OCI-LY7 (cell line): ENCODE results near the gene SLC4A1. TPM values are rescaled to one million over a fixed set of nuclear protein-coding genes. Genes with fewer than 3 reads are reported as not detected.
A peak's percentile ranks its signal among the peaks of the same experiment; 100 is the strongest.

Experiments
- BruUV-seq: library from RNA; stranded (reverse); fragments of 400-500 nt; replicated peaks from 2 replicates; lab custom pipeline; 2021; lab: Mats Ljungman, UMichigan
- CTCF ChIA-PET: fragments of 300-600 bp; sonication (Branson Sonifier 250); formaldehyde crosslinking; loops from one replicate; lab custom pipeline; 2022; ENCODE audit warnings: antibody characterized with exemption; ENCODE audit not compliant: unreplicated experiment; lab: Charles Lee
- POLR2A ChIA-PET: fragments of 300-600 bp; sonication (Branson Sonifier 250); formaldehyde crosslinking; loops from one replicate; lab custom pipeline; 2022; ENCODE audit warnings: antibody characterized with exemption; lab: Charles Lee
- DNase-seq: peaks from one replicate; pipeline ENCODE4 v3.0.0-alpha.2; 2015; ENCODE audit warnings: low spot score
- H2AFZ ChIP-seq: fragments of 200-600 bp; sonication (generic), shearing (Covaris generic); 2 replicates; pipeline ENCODE4 v1.6.1; 2014; ENCODE audit warnings: mild to moderate bottlenecking, antibody characterized with exemption, low read length, moderate library complexity
- H3K27ac ChIP-seq: fragments of 200-600 bp; sonication (generic); 2 replicates; pipeline ENCODE4 v1.5.1; 2014; ENCODE audit warnings: mixed run types, low read depth, mild to moderate bottlenecking, moderate library complexity, low read length, inconsistent platforms; ENCODE audit not compliant: poor library complexity, severe bottlenecking
- H3K36me3 ChIP-seq: fragments of 200-600 bp; sonication (generic); 2 replicates; pipeline ENCODE4 v1.6.1; 2014; ENCODE audit warnings: mild to moderate bottlenecking, antibody characterized with exemption, low read length, moderate library complexity, mixed read lengths; ENCODE audit not compliant: insufficient read depth
- H3K4me1 ChIP-seq: fragments of 200-600 bp; sonication (generic); 2 replicates; pipeline ENCODE4 v1.5.1; 2014; ENCODE audit warnings: mild to moderate bottlenecking, low read length; ENCODE audit not compliant: insufficient read depth, poor library complexity, severe bottlenecking
- H3K4me2 ChIP-seq: fragments of 200-600 bp; sonication (generic); 2 replicates; pipeline ENCODE4 v1.6.1; 2014; ENCODE audit warnings: mild to moderate bottlenecking, low read length
- H3K4me3 ChIP-seq: fragments of 200-600 bp; sonication (generic); 2 replicates; pipeline ENCODE4 v1.5.1; 2014; ENCODE audit warnings: mild to moderate bottlenecking, low read depth, low read length; ENCODE audit not compliant: poor library complexity, severe bottlenecking
- H3K79me2 ChIP-seq: fragments of 200-600 bp; sonication (generic); 2 replicates; pipeline ENCODE4 v1.6.1; 2016; ENCODE audit warnings: low read depth, mild to moderate bottlenecking, low read length, moderate library complexity, mixed read lengths; ENCODE audit not compliant: insufficient read depth
- H3K9me2 ChIP-seq: fragments of 200-600 bp; sonication (generic); 2 replicates; pipeline ENCODE4 v1.6.1; 2016; ENCODE audit warnings: mild to moderate bottlenecking, low read length, mixed read lengths; ENCODE audit not compliant: insufficient read depth
- H3K9me3 ChIP-seq: fragments of 200-600 bp; sonication (generic); 2 replicates; pipeline ENCODE4 v1.6.1; 2014; ENCODE audit warnings: mild to moderate bottlenecking, mixed run types, low read length, mixed read lengths
- H4K20me1 ChIP-seq: fragments of 200-600 bp; sonication (generic); 2 replicates; pipeline ENCODE4 v1.6.1; 2014; ENCODE audit warnings: mild to moderate bottlenecking, antibody characterized with exemption, low read length, moderate library complexity, mixed read lengths; ENCODE audit not compliant: insufficient read depth
- CTCF ChIP-seq: fragments of 200-600 bp; sonication (generic); conservative IDR thresholded peaks from 2 replicates; pipeline ENCODE4 v1.5.1; 2014; ENCODE audit warnings: mild to moderate bottlenecking, antibody characterized with exemption, low read length, moderate library complexity, mixed read lengths
- EZH2phosphoT487 ChIP-seq: fragments of 200-600 bp; sonication (generic); IDR thresholded peaks from 2 replicates; pipeline ENCODE4 v1.6.1; 2018; ENCODE audit warnings: low read depth, borderline replicate concordance, mild to moderate bottlenecking, mixed run types, antibody characterized with exemption, low read length, moderate library complexity, mixed read lengths
- intact Hi-C: fragments of 100-400 bp; cut with micrococcal nuclease; formaldehyde crosslinking; loops from one replicate; pipeline ENCODE4 v1.10.0; 2022; ENCODE audit not compliant: unreplicated experiment
- total RNA-seq, 2 experiments: library from RNA; depleted of rRNA in 1 of 2; stranded (reverse); fragments of >200 nt in 1 of 2; shearing (Covaris generic) in 1 of 2; gene quantifications; 2 replicates each; pipeline ENCODE4 v1.2.3, GENCODE V29; 2014 to 2022

SLC4A1 gene
- total RNA-seq, 2 experiments from 2014 or later = not detected

DNA sequence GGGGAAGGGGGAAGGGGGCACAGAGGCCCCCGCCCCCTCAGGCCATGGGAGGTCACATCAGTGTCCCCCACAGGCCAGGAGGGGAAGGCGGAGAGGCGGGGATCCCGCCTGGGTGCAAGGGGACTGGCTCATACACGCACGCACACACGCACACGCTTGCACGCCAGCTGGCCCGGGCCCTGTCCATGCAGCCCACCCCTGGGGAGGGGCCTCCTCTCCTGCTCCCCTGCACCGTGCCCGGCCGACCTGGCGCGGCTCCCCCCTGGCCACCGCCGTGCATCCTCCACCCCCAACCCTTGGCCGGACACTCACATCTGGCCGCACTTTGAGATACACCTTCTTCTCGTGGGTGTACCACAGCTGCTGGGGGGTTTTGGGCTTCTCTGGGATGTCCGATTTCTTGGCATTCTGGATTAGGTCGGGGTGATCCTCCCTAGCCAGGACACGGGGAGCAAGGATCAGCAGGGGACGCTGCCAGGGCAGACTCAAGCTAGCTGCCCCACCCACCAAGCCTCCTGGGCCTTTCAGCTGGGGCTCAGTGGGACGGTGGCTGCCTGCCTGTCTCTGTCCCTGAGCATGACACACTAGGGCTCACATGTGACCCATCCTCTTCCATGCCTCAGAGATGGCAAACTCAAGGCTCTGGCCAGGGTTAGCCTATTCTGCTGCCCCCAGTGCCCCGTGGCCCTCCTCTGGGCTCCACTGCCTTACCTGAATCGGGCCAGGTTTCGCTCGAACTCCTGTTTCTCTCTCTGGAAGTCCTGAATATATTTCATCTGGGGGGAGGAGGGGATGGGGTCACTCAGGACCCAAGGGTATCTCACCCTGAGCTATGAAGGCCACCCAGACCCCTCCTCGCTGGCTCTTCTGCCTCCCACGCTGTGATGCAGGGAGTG is 55.2 kb downstream of the SLC4A1 start:
- H3K4me3 ChIP-seq = no peak overlapping the region
- peaks cover 90% of the 10 kb centered on the region for H3K36me3 ChIP-seq
- intact Hi-C loops = loop anchor here (10.0 kb wide), 1 partner anchor 292 kb away; the partner anchor contains the start of gene GPATCH8
- no TSS peak for BruUV-seq
- H3K9me2 ChIP-seq = no peaks in the 10 kb centered on the region
- no peaks in the 10 kb centered on the region for H4K20me1 ChIP-seq
- no peak overlapping the region for H3K4me2 ChIP-seq
- TF ChIP-seq EZH2phosphoT487 (no peak), CTCF (no peak)
- H3K4me1 ChIP-seq = peaks cover 50% of the 10 kb centered on the region
- CTCF ChIA-PET = interaction anchor here (0.5 kb wide), 1 partner anchor 104 kb away, joined by 3 read pairs; no protein-coding TSS in a partner anchor
- DNase-seq = no peak
- H2AFZ ChIP-seq = no peak overlapping the region
- POLR2A ChIA-PET = interaction anchor here (0.8 kb wide), 1 partner anchor 117 kb away, joined by 3 read pairs; no protein-coding TSS in a partner anchor
- H3K79me2 ChIP-seq = peaks cover 45% of the 10 kb centered on the region
- H3K9me3 ChIP-seq = no peaks in the 10 kb centered on the region
- no peak overlapping the region for H3K27ac ChIP-seq

DNA sequence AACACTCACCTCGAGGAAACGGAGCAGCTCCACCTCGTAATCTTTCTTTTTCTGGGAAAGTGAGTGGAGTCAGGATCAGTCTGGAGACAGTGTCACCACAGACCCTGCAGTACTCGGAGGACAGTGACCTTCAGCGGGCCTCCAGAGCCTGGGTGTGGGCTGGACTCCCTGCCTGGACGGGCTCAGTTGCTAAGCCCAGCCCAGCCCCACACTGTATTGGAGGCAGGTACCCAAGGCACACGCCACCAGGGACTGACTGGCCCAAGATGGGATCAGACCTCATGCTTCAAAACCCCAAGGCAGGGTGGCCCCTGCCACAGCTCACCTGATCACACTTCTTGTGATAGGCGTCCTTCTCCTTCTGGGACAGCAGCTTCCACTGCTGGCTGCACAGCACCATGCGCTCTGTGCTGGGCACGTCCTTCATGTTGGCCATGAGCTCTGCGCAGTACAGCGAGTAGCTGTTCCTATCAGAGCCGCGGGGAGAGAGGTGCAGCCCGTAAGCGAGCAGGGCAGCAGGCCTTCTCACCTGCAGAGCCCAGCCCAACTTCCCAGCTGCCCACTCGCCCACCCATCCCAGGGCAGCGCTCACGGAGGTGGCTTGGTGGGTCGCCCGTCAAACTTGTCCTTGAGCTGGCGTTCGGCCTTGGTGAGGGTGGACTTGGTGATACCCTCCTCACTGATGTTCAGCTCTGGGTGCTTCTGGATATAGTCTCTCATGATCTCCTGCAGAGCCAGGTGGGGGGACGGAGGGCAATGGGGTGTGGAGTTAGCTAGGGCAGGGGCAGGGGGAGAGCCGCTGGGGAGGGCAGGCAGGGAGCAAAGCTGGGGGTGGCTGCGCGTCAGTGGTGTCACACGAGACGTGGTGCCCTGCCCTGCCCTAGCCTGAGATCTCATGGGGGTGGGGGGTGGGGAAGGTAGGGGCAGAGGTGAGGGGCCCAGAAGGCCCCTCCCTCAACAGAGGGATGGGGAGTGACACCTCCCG is 56.4 kb downstream of the SLC4A1 start:
- DNase-seq = no peak
- ChIA-PET POLR2A (interaction anchor here (0.6 to 2.0 kb wide), 4 partner anchors 10 to 136 kb away, joined by 3 to 6 read pairs (median 4); no protein-coding TSS in a partner anchor), CTCF (interaction anchor here (0.6 to 1.5 kb wide), 2 partner anchors 8 to 12 kb away, joined by 3 to 8 read pairs; partner anchors contain the start of genes ATXN7L3 and UBTF)
- Histone ChIP-seq H3K9me2 (no peaks in the 10 kb centered on the region), H3K9me3 (no peaks in the 10 kb centered on the region), H3K4me3 (peak overlapping the region; percentile 46), H3K4me2 (peak overlapping the region; percentile 57), H4K20me1 (no peaks in the 10 kb centered on the region), H3K27ac (peak overlapping the region; percentile 76), H3K79me2 (peaks cover 33% of the 10 kb centered on the region), H3K36me3 (peaks cover 90% of the 10 kb centered on the region), H2AFZ (no peak overlapping the region), H3K4me1 (peaks cover 47% of the 10 kb centered on the region)
- TF ChIP-seq CTCF (no peak), EZH2phosphoT487 (no peak)
- no TSS peak for BruUV-seq
- intact Hi-C loops = loop anchor here (2.0 to 10.0 kb wide), 3 partner anchors 113 to 293 kb away; partner anchors contain the start of genes GPATCH8 and SLC25A39
